Measurements from ENCODE around the gene PILRB.
"Not testable (repeated sequence)": the region's sequence is repeated elsewhere in the genome, so short reads cannot be mapped to it uniquely, and the experiment has no call there.

PILRB gene

GRCh38 chr7:100380196-100380595 lies 22.3 kb downstream of the PILRB start:
- DNase-seq, result no peak

GRCh38 chr7:100381531-100382233 lies 23.8 kb downstream of the PILRB start:
- not testable (repeated sequence) for DNase-seq

- not testable (repeated sequence) for DNase-seq
Measured at GRCh38 chr7:100382234-100382853, 24.4 kb downstream of the PILRB start.

- DNase-seq, result no peak
Measured at GRCh38 chr7:100384628-100385294, 26.8 kb downstream of the PILRB start.

- no peak for DNase-seq
Measured at GRCh38 chr7:100386940-100387339, 29.0 kb downstream of the PILRB start.

- DNase-seq, result no peak
Measured at GRCh38 chr7:100387695-100388094, 29.8 kb downstream of the PILRB start.

GRCh38 chr7:100389437-100390088 lies 31.6 kb downstream of the PILRB start:
- DNase-seq, result no peak

- no peak for DNase-seq
Measured at GRCh38 chr7:100390286-100391009, 32.5 kb downstream of the PILRB start.

GRCh38 chr7:100393233-100393905 lies 35.5 kb downstream of the PILRB start:
- no peak for DNase-seq

GRCh38 chr7:100394077-100394476 lies 36.2 kb downstream of the PILRB start:
- no peak for DNase-seq

GRCh38 chr7:100396421-100396982 lies 38.6 kb downstream of the PILRB start:
- no peak for DNase-seq

- DNase-seq, result no peak
Measured at GRCh38 chr7:100397315-100398081, 39.6 kb downstream of the PILRB start.

- no peak for DNase-seq
Measured at GRCh38 chr7:100398239-100398638, 40.3 kb downstream of the PILRB start.

- no peak for DNase-seq
Measured at GRCh38 chr7:100400041-100400440, 42.1 kb downstream of the PILRB start.

- no peak for DNase-seq
Measured at GRCh38 chr7:100400656-100401055, 42.7 kb downstream of the PILRB start.

GRCh38 chr7:100401811-100402210 lies 43.9 kb downstream of the PILRB start:
- no peak for DNase-seq

- no peak for DNase-seq
Measured at GRCh38 chr7:100402241-100402640, 44.3 kb downstream of the PILRB start.

GRCh38 chr7:100406767-100407166 lies 48.9 kb downstream of the PILRB start:
- DNase-seq, result no peak

- no peak for DNase-seq
Measured at GRCh38 chr7:100407285-100408180, 49.6 kb downstream of the PILRB start.

- no peak for DNase-seq
Measured at GRCh38 chr7:100411101-100411500, 53.2 kb downstream of the PILRB start.
